ENCODE data around the gene TMPRSS11D.

- TF ChIP-seq CTCF (tag by site-specific recombination; IDR thresholded peaks at IDR 0.05) = no peak
- no peak for TF ChIP-seq REST (tag by site-specific recombination; IDR thresholded peaks at IDR 0.05)
- TF ChIP-seq ZBTB1 (tag by site-specific recombination; IDR thresholded peaks at IDR 0.05) = no peak
- TF ChIP-seq ZNF274 (IDR thresholded peaks at IDR 0.05; ENCODE audit: low read length) = no peak
- TF ChIP-seq ZNF274 (tag by site-specific recombination; IDR thresholded peaks at IDR 0.05; ENCODE audit: borderline replicate concordance) = no peak
- no peak for TF ChIP-seq ZNF324 (tag by site-specific recombination; IDR thresholded peaks at IDR 0.05)
- no peak for TF ChIP-seq BCL6B (tag by site-specific recombination; IDR thresholded peaks at IDR 0.05)
- TF ChIP-seq ZFHX2 (tag by site-specific recombination; conservative IDR thresholded peaks at IDR 0.05) = no peak
- TF ChIP-seq ZNF416 (tag by site-specific recombination; IDR thresholded peaks at IDR 0.05) = no peak
- no peak for TF ChIP-seq RBAK (tag by site-specific recombination; IDR thresholded peaks at IDR 0.05)
- TF ChIP-seq GLI4 (tag by site-specific recombination; IDR thresholded peaks at IDR 0.05) = no peak
Measured at GRCh38 chr4:67926485-67926884, 42.7 kb upstream of the TMPRSS11D start.

Measured in HEK293 (cell line).